Dendritic cell treated with granulocyte-macrophage colony-stimulating factor and Interleukin-4, amounts not matched to agents 40 ng/mL and 50 ng/mL, for 4 days (primary cell): Measurements from ENCODE around the gene IGSF23.
"Not testable (repeated sequence)": the region's sequence is repeated elsewhere in the genome, so short reads cannot be mapped to it uniquely, and the experiment has no call there.

Experiments used
- H3K27ac Mint-ChIP-seq: one replicate; pipeline ENCODE4 v1.8.0; 2022; ENCODE audit warnings: mild to moderate bottlenecking, mixed read lengths
- H3K27me3 Mint-ChIP-seq: one replicate; pipeline ENCODE4 v1.8.0; 2022; ENCODE audit warnings: mild to moderate bottlenecking, mixed read lengths
- H3K36me3 Mint-ChIP-seq: one replicate; pipeline ENCODE4 v1.8.0; 2022; ENCODE audit warnings: low read depth, mixed read lengths
- H3K4me1 Mint-ChIP-seq: one replicate; pipeline ENCODE4 v1.8.0; 2022; ENCODE audit warnings: low read depth, mixed read lengths
- H3K4me3 Mint-ChIP-seq: one replicate; pipeline ENCODE4 v1.8.0; 2022; ENCODE audit warnings: mild to moderate bottlenecking, moderate library complexity, mixed read lengths
- H3K9me3 Mint-ChIP-seq: one replicate; pipeline ENCODE4 v1.8.0; 2022; ENCODE audit warnings: mixed read lengths
- intact Hi-C: fragments of 100-400 bp; cut with micrococcal nuclease; formaldehyde crosslinking; loops from one replicate; pipeline ENCODE4 v1.15.0; 2022

IGSF23 gene

DNA sequence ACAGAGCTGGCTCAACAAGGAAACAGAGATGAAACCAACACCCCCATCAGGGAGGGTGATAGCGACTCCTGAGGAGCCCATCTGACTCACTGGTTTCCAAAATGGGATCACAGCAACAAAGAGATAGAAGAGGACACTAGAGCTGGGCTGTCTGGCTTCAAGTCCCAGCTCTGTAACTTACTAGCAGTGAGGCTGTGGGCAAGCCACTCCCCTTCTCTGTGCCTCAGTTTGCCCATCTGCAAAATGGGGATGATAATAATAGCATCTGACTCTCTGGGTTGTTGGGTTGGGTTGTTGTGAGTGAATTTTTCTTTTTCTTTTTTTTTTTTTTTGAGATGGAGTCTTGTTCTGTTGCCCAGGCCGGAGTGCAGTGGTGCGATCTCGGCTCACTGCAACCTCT lies 14.3 kb downstream of the IGSF23 start:
- intact Hi-C loops, result no loop called here
- Mint-ChIP-seq H3K4me1 (peaks cover 27% of the 10 kb centered on the region), H3K9me3 (peaks cover 9% of the 10 kb centered on the region), H3K4me3 (no peak overlapping the region), H3K27me3 (peaks cover 16% of the 10 kb centered on the region), H3K27ac (no peak overlapping the region), H3K36me3 (peaks cover 6% of the 10 kb centered on the region)

DNA sequence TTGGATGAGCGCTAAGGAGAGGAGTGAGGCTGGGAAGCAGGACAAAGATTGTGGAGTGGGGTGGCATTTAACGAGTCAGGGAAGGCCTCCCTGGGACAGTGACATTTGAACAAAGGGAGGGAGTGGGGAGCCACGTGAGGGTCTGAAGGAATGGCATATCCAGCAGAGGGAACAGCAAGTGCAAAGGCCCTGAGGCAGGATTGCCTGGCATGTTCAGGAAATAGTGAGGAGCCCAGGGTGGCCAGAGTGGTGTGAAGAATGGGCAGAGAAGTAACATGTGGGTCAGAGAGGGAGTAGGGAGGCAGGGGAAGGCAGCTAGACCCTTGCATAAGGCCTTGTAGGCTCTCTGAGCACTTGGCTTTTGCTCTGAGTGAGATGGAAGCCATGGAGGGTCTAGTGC lies 15.4 kb downstream of the IGSF23 start:
- Mint-ChIP-seq H3K27me3 (peaks cover 18% of the 10 kb centered on the region), H3K9me3 (peaks cover 8% of the 10 kb centered on the region), H3K4me1 (peaks cover 20% of the 10 kb centered on the region), H3K36me3 (peaks cover 6% of the 10 kb centered on the region), H3K27ac (no peak overlapping the region), H3K4me3 (no peak overlapping the region)
- intact Hi-C loops, result no loop called here

DNA sequence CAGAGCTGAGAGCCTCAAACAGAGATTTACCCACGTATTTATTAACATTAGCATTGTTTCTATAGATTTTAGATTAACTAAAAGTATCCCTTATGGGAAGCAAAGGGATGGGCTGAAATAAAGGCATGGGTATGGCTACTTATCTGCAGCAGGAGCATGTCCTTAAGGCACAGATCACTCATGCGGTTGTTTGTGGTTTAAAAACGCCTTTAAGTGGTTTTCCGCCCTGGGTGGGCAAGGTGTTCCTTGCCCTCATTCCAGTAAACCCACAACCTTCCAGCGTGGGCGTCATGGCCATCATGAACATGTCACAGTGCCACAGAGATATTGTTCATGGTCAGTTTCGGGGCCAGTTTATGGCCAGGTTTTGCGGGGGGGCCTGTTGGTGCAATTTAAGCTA lies 18.2 kb downstream of the IGSF23 start:
- intact Hi-C loops, H3K4me3 Mint-ChIP-seq, H3K36me3 Mint-ChIP-seq, H3K27ac Mint-ChIP-seq, H3K9me3 Mint-ChIP-seq: not testable (repeated sequence)
- Mint-ChIP-seq H3K4me1 (peaks cover 40% of the 10 kb centered on the region), H3K27me3 (peaks cover 12% of the 10 kb centered on the region)

DNA sequence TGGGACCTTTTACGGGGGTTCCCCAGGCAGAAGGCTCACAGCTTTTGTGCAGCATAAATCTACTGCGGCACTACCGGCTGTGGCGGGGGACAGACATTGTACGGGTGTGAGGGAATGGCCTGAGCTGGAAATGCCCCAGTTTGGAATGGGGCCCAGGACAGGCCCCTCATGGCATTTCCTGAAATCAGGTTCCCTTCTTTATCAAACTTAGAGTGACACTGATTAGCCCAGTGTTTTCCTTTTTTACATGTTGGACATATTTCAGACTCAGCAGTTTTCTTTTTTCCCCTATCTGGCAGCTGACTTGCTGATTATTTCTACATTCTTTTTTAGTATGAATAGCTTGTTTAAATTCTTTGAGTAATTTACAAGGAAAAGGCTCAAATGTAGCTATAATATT lies 20.7 kb downstream of the IGSF23 start:
- H3K36me3 Mint-ChIP-seq, H3K4me3 Mint-ChIP-seq, H3K27me3 Mint-ChIP-seq, intact Hi-C loops, H3K9me3 Mint-ChIP-seq: not testable (repeated sequence)
- Mint-ChIP-seq H3K4me1 (peaks cover 51% of the 10 kb centered on the region), H3K27ac (peak overlapping the region; percentile 86)

DNA sequence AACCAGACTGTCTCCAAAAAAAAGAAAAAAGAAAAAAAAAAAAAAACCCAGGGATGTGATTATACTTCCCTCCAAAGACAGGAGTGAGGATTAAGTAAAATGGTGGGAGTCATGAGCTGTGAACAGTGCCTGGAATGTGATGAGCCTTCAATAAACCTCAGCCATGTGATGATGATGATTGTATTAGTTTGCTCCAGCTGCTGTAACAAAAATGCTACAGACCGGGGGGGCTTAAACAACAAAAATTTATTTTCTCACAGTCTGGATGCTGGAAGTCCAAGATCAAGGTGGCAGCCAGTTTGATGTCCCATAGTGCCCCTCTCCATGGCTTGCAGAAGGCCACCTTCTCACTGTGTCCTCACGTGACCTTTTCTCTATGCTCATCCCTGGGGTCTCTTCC lies 21.4 kb downstream of the IGSF23 start:
- no peaks in the 10 kb centered on the region for H3K36me3 Mint-ChIP-seq
- peaks cover 7% of the 10 kb centered on the region for H3K27me3 Mint-ChIP-seq
- peaks cover 51% of the 10 kb centered on the region for H3K4me1 Mint-ChIP-seq
- no peaks in the 10 kb centered on the region for H3K9me3 Mint-ChIP-seq
- no peak overlapping the region for H3K4me3 Mint-ChIP-seq
- peak overlapping the region; percentile 86 for H3K27ac Mint-ChIP-seq
- intact Hi-C loops, result no loop called here

DNA sequence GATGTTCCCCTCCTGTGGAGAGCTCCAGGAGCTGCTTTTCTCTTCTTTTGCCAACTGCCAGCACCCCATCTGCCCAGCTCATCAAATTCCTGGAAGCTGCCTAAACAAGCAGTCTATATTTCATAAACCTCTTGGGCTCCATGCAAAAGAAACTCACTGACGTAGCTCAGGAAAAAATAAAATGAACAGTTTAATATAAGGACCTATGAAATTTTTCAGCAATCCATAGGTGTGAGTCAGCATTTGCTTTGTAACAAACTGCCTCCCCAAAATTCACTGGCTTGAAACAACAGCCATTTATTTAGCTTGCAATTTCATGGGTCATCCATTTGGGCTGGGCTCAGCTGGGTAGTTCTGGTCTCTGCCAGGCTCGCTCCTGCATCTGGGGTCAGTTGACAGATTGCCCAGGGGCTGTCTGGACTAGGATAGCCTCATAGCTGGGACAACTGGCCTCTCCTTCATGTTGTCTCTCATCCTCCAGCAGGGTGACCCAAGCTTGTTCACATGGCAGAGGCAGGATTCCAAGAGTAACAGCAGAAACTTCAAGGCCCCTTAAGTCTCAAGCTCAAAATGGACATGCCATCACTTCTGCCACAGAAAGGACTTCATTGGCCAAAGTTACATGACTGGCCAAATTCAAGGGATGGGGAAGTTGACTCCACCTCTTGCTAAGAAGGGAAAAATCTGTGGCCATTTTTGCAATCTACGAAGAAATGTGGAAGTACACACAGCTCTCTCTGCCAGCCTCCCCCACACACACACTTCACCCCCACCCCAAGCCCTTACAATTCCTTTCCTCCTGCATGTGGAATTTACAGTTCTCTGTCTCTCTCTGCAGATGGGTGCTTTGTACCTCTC lies 22.4 kb downstream of the IGSF23 start:
- intact Hi-C loops, result no loop called here
- Mint-ChIP-seq H3K27ac (peak overlapping the region; percentile 86), H3K36me3 (no peaks in the 10 kb centered on the region), H3K9me3 (no peaks in the 10 kb centered on the region), H3K4me3 (no peak overlapping the region), H3K4me1 (peaks cover 44% of the 10 kb centered on the region), H3K27me3 (peaks cover 4% of the 10 kb centered on the region)

DNA sequence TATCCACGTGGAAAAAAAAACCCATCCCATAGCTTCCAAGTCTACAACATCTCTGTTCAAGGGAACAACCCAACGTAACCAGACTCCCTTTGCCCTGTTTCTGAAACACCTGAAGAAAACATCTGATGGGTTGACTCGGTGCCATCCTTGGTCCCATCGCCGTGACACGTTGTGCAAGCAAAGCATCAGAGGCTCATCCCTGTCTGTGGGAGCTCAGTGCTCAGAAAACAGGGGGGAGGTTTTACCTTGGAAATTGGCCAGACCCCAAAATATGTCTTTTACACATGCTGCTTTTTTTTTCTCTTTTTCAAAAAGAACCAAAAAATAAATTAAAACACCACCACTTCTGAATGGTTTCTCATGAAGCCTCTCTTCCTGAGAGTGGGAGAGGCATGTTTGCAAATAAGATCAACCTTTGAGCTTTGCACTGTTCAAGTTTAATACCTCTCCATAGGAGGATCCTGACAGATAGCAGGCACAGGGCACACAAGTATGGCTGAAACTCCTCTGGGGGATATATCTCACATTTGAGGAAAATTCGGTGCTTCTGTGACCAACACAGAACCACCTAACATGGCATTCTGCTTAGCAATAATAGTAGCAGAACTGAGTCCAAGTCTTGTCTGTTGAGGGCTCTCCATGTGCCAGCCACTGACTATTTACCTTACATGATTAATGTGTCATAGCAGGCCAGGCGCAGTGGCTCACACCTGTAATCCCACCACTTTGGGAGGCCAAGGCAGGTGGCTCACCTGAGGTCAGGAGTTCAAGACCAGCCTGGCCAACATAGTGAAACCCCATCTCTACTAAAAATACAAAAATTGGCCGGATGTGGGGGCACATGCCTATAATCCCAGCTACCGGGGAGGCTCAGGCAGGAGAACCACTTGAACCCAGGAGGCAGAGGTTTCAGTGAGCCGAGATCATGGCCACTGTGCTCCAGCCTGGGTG lies 23.4 kb downstream of the IGSF23 start:
- peak overlapping the region; percentile 9 for H3K4me3 Mint-ChIP-seq
- H3K27ac Mint-ChIP-seq, result peak overlapping the region; percentile 86
- intact Hi-C loops, result no loop called here
- peaks cover 49% of the 10 kb centered on the region for H3K4me1 Mint-ChIP-seq
- H3K36me3 Mint-ChIP-seq, result no peaks in the 10 kb centered on the region
- H3K27me3 Mint-ChIP-seq, result peaks cover 5% of the 10 kb centered on the region
- no peaks in the 10 kb centered on the region for H3K9me3 Mint-ChIP-seq

DNA sequence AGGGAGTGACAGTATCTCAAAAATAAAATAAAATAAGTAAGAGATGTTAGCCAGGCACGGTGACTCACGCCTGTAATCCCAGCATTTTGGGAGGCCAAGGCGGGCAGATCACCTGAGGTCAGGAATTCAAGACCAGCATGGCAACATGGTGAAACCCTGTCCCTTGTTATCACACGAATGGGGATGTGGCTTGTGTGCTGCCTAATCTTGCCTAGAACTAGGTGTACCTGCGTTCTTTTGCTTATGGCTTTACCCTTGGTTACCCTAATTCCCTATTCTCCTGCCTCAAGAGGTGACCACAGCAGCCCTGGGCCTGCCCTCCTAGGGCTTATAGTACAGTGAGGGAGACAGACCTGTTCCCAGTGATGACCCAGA lies 24.0 kb downstream of the IGSF23 start:
- H3K36me3 Mint-ChIP-seq, result no peaks in the 10 kb centered on the region
- intact Hi-C loops, result no loop called here

DNA sequence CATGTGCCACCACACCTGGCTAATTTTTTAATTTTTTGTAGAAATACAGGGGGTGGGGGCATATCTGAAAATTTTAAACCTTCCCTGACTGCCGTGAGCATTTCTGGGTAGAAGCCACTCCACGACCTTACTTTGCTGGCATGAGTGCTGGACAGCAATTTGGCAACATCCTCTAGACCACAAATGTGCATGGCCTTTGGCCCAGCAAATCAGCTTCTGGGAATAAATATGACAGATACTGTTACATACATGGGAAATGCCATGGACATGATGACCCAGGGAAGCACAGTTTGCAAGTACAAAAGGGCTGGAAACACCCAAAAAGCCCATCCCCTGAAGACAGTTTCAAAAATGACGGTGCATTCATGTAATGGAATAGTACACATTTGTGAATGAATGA lies 27.2 kb downstream of the IGSF23 start:
- H3K4me3 Mint-ChIP-seq, result no peak overlapping the region
- intact Hi-C loops, result no loop called here
- peaks cover 7% of the 10 kb centered on the region for H3K27me3 Mint-ChIP-seq
- H3K27ac Mint-ChIP-seq, result no peak overlapping the region
- H3K36me3 Mint-ChIP-seq, result peaks cover 10% of the 10 kb centered on the region
- H3K4me1 Mint-ChIP-seq, result peaks cover 39% of the 10 kb centered on the region
- no peaks in the 10 kb centered on the region for H3K9me3 Mint-ChIP-seq

More for the DNA sequence above, 24.0 kb downstream of the IGSF23 start:
- H3K4me1 Mint-ChIP-seq, result peaks cover 52% of the 10 kb centered on the region
- H3K27ac Mint-ChIP-seq, result peak overlapping the region; percentile 0
- no peaks in the 10 kb centered on the region for H3K9me3 Mint-ChIP-seq
- H3K27me3 Mint-ChIP-seq, result peaks cover 6% of the 10 kb centered on the region
- H3K4me3 Mint-ChIP-seq, result no peak overlapping the region

DNA sequence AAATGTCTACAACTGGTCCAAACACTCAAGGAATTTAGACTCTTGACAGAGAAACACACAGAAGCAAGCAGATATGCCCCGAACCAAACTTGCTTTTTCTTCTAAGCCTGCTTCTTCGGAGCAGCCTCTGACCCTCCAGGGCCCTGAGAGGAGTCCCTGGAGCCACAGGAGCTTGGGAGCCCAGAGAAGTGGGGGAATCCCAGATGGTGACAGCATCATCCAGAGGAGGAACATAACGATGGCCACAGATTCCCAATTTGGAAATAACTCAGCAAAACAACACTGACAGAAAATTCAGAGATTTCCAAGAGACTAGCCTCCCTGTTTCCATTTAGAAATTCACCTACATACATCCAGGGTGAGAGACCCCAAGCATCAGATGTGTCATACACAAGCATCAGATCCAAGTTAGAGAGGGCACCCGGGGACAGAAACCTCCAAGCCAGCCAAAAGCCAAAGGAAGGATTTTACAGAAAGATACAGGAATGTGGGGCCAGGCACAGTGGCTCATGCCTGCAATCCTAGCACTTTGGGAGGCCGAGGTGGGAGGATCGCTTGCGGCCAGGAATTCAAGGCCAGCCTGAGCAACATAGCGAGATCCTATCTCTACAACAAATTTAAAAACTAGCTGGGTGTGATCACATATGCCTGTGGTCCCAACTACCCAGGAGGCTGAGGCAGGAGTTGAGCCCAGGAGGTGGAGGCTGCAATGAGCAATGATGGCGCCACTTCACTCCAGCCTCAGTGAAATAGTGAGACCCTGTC lies 28.3 kb downstream of the IGSF23 start:
- intact Hi-C loops, result no loop called here
- no peaks in the 10 kb centered on the region for H3K9me3 Mint-ChIP-seq
- no peak overlapping the region for H3K27ac Mint-ChIP-seq
- peaks cover 18% of the 10 kb centered on the region for H3K36me3 Mint-ChIP-seq
- peaks cover 28% of the 10 kb centered on the region for H3K4me1 Mint-ChIP-seq
- H3K27me3 Mint-ChIP-seq, result peaks cover 7% of the 10 kb centered on the region
- H3K4me3 Mint-ChIP-seq, result no peak overlapping the region

DNA sequence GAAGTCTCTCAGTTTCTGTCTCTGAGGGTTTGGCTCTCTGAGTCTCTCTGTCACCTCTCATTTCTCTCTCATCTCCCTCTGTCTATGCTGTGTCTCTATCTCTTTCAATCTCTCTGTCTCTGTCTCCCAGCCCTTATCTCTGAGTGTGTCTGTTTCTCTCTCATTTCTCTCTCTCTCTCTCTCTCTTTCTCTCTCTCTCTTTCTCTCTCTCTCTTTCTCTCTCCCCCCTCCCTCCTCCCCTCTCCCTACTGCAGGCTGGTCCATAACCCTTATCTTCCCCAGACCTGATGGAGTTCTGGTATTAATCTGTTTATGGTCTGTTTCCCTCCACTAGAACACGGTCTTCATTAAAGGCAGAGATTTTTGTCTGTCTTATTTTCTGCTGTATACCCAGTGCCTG lies 29.0 kb downstream of the IGSF23 start:
- intact Hi-C loops, result no loop called here
- H3K4me3 Mint-ChIP-seq, result no peak overlapping the region
- H3K9me3 Mint-ChIP-seq, result no peaks in the 10 kb centered on the region
- H3K36me3 Mint-ChIP-seq, result peaks cover 25% of the 10 kb centered on the region
- H3K27ac Mint-ChIP-seq, result no peak overlapping the region
- H3K4me1 Mint-ChIP-seq, result peaks cover 25% of the 10 kb centered on the region
- H3K27me3 Mint-ChIP-seq, result peaks cover 7% of the 10 kb centered on the region

DNA sequence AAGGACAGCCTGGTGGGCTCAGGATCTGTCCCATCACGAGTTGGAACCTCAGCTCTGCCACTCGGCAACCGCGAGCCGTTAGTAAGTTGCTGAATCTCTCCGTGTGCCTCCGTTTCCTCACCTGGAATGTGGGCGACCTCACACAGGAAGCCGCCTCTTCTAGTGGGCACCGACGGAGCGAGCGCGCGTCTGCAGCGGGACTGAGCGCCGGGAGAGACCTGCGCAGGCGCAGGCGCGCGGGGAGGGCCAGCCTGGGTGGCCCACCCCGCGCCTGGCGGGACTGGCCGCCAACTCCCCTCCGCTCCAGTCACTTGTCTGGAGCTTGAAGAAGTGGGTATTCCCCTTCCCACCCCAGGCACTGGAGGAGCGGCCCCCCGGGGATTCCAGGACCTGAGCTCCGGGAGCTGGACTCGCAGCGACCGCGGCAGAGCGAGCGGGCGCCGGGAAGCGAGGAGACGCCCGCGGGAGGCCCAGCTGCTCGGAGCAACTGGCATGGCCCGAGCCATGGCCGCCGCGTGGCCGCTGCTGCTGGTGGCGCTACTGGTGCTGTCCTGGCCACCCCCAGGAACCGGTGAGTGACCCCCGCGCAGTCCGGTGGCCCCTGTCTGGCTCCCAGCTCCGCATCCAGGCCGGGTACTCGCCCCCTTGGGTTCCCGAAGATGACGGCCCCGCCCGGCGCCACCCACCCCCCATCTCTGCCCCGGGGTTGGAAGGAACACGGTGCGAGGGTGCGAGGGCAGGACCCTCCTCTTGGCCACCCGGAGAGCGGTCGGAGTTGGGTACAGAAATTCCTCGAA lies 30.4 kb downstream of the IGSF23 start, which contains the start of gene PVR:
PVR (plus strand) TSS at position 306 of the 797 bp plus-strand sequence; CDS start at position 493, 187 bp downstream.
- Mint-ChIP-seq H3K27ac (peak within 1 kb of the TSS; percentile 89), H3K36me3 (peaks cover 38% of the 10 kb centered on the region), H3K4me3 (peak within 1 kb of the TSS; percentile 90), H3K27me3 (peaks cover 7% of the 10 kb centered on the region), H3K4me1 (peaks cover 34% of the 10 kb centered on the region), H3K9me3 (no peaks in the 10 kb centered on the region)
- intact Hi-C loops, result no loop called here

DNA sequence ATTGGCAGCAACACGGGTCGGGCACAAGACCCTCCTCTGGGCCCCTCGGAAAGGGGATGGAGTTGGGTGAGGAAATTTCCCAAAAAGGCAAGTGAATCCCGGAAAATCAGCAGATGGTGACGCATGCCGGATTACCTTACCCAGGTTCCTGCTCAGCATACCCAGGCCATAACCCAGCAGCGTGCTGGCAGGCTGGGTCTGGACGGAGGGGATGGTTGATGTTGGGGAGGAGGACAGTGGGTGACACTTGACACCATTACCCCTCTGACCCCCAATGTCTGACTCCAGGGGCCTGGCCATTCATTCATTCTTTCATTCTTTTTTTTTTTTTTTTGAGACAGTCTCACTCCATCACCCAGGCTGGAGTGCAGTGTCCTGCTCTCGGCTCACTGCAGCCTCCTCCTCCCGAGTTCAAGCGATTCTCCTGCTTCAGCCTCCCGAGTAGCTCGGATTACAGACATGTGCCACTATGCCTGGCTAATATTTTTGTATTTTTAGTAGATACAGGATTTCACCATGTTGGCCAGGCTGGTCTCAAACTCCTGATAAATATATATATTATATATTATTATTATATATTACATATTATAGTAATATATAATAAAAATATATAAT lies 31.1 kb downstream of the IGSF23 start:
- no peaks in the 10 kb centered on the region for H3K9me3 Mint-ChIP-seq
- peak overlapping the region; percentile 90 for H3K4me3 Mint-ChIP-seq
- H3K27ac Mint-ChIP-seq, result peak overlapping the region; percentile 89
- peaks cover 7% of the 10 kb centered on the region for H3K27me3 Mint-ChIP-seq
- H3K36me3 Mint-ChIP-seq, result peaks cover 45% of the 10 kb centered on the region
- peaks cover 38% of the 10 kb centered on the region for H3K4me1 Mint-ChIP-seq
- intact Hi-C loops, result no loop called here
